GM23248 (cell line): Measurements from ENCODE around the gene MRM3. TPM values are rescaled to one million over a fixed set of nuclear protein-coding genes. Genes with fewer than 3 reads are reported as not detected.
A peak's percentile ranks its signal among the peaks of the same experiment; 100 is the strongest.
"Not testable (repeated sequence)": the region's sequence is repeated elsewhere in the genome, so short reads cannot be mapped to it uniquely, and the experiment has no call there.

Experiments used
- DNase-seq: peaks from one replicate; pipeline ENCODE4 v3.0.0-alpha.2; 2015
- H2AFZ ChIP-seq: fragments of 200-600 bp; sonication (generic); 2 replicates; pipeline ENCODE4 v1.6.1; 2016; ENCODE audit warnings: antibody characterized with exemption
- H3F3A ChIP-seq: fragments of 200-600 bp; sonication (generic); 2 replicates; pipeline ENCODE4 v1.6.1; 2016; ENCODE audit warnings: mild to moderate bottlenecking, antibody characterized with exemption, mixed run types; ENCODE audit not compliant: insufficient read depth
- H3K27ac ChIP-seq: fragments of 200-600 bp; sonication (generic); 2 replicates; pipeline ENCODE4 v1.5.1; 2016; ENCODE audit warnings: mild to moderate bottlenecking
- H3K27me3 ChIP-seq: fragments of 200-600 bp; sonication (generic); replicated peaks from 2 replicates; pipeline ENCODE4 v1.6.1; 2016; ENCODE audit warnings: mild to moderate bottlenecking; ENCODE audit not compliant: insufficient read depth
- H3K36me3 ChIP-seq: fragments of 200-600 bp; sonication (generic); 2 replicates; pipeline ENCODE4 v1.6.1; 2016; ENCODE audit warnings: low read depth, mild to moderate bottlenecking
- H3K4me1 ChIP-seq: fragments of 200-600 bp; sonication (generic); 2 replicates; pipeline ENCODE4 v1.6.1; 2016; ENCODE audit warnings: mild to moderate bottlenecking; ENCODE audit not compliant: insufficient read depth
- H3K4me2 ChIP-seq: fragments of 200-600 bp; sonication (generic); one replicate; pipeline ENCODE4 v1.6.1; 2016; ENCODE audit warnings: mild to moderate bottlenecking; ENCODE audit not compliant: unreplicated experiment
- H3K4me3 ChIP-seq: fragments of 200-600 bp; sonication (generic); 2 replicates; pipeline ENCODE4 v1.5.1; 2016; ENCODE audit warnings: mild to moderate bottlenecking
- H3K79me2 ChIP-seq: fragments of 200-600 bp; sonication (generic); 2 replicates; pipeline ENCODE4 v1.6.1; 2016; ENCODE audit warnings: mild to moderate bottlenecking; ENCODE audit not compliant: insufficient read depth
- H3K9ac ChIP-seq: fragments of 200-600 bp; sonication (generic); 2 replicates; pipeline ENCODE4 v1.6.1; 2016; ENCODE audit warnings: mild to moderate bottlenecking
- H3K9me2 ChIP-seq: fragments of 200-600 bp; sonication (generic); 2 replicates; pipeline ENCODE4 v1.6.1; 2016; ENCODE audit warnings: mixed run types, mild to moderate bottlenecking, moderate library complexity; ENCODE audit not compliant: insufficient read depth
- H3K9me3 ChIP-seq: fragments of 200-600 bp; sonication (generic); one replicate; pipeline ENCODE4 v1.6.1; 2017; ENCODE audit warnings: low read depth
- H4K20me1 ChIP-seq: fragments of 200-600 bp; sonication (generic); 2 replicates; pipeline ENCODE4 v1.6.0; 2016; ENCODE audit not compliant: insufficient read depth
- EZH2 ChIP-seq: fragments of 200-600 bp; sonication (generic); IDR thresholded peaks from 2 replicates; pipeline ENCODE4 v1.6.1; 2018; ENCODE audit warnings: antibody characterized with exemption, mild to moderate bottlenecking; ENCODE audit not compliant: insufficient read depth, poor library complexity, severe bottlenecking
- EZH2phosphoT487 ChIP-seq: fragments of 200-600 bp; sonication (generic); IDR thresholded peaks from 2 replicates; pipeline ENCODE4 v1.6.1; 2018; ENCODE audit warnings: antibody characterized with exemption, moderate library complexity, mild to moderate bottlenecking, low read depth; ENCODE audit not compliant: insufficient read depth
- WGBS, 2 experiments: methylation state at CpG; one replicate each; pipeline ENCODE4 v1.1.6; 2015 to 2017; ENCODE audit warnings: low lambda C conversion rate in 2 of 2, low coverage in 1 of 2; ENCODE audit errors: missing lambda C conversion rate in 2 of 2; 5-methylcytosine and 5-hydroxymethylcytosine counted together
- in situ Hi-C: fragments of 300-500 bp; cut with MboI; formaldehyde crosslinking; loops from 2 replicates; pipeline ENCODE4 v1.15.0; 2020
- polyA plus RNA-seq: library from polyadenylated mRNA; unstranded; fragments of >200 nt; fragmentation: Nextera tagmentation; extraction: Ambion mirVana; gene quantifications from 2 replicates; pipeline ENCODE4 v1.2.1, GENCODE V29; 2016
- total RNA-seq: library from RNA; depleted of rRNA; stranded (reverse); fragments of >200 nt; shearing (Covaris generic); gene quantifications from 2 replicates; pipeline ENCODE4 v1.2.3, GENCODE V29; 2014

Gene MRM3
- total and polyA plus RNA-seq, 2 experiments from 2014 or later: 19.1 to 19.3 TPM

DNA sequence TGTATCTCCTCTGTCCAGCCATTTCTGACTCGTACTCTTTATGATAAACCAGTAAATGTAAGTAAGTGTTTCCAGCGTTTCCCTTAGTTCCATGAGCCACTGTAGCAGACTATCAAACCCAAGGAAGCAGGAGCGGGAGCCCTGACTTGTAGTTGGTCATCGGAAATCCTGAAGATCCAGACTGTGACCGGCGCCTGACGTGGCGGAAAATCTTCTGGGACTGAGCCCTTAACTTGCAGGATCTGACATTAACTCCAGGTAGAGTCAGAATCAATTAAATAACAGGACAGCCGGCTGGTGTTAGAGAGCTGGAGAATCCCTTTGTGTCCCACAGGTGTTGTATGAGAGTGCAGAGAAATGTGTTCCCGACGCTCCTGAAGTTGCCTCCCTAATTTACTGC is 4.1 kb upstream of the MRM3 start:
- H3K4me2 ChIP-seq: no peak overlapping the region
- no peak overlapping the region for H3K4me3 ChIP-seq
- no peaks in the 10 kb centered on the region for H3K9me3 ChIP-seq
- peaks cover 3% of the 10 kb centered on the region for H3K4me1 ChIP-seq
- no peaks in the 10 kb centered on the region for H3K27me3 ChIP-seq
- no peaks in the 10 kb centered on the region for H3F3A ChIP-seq
- TF ChIP-seq EZH2phosphoT487 (no peak), EZH2 (no peak)
- DNase-seq: no peak
- peaks cover 20% of the 10 kb centered on the region; the same call in 1 of the 2 replicates for H3K36me3 ChIP-seq
- in situ Hi-C loops: no loop called here
- no peaks in the 10 kb centered on the region for H3K9me2 ChIP-seq
- no peak overlapping the region for H3K9ac ChIP-seq
- no peak overlapping the region for H2AFZ ChIP-seq
- peaks cover 54% of the 10 kb centered on the region for H3K79me2 ChIP-seq
- no peak overlapping the region for H3K27ac ChIP-seq
- no peaks in the 10 kb centered on the region for H4K20me1 ChIP-seq
- 90 to 93% methylated on average over 11 of the region's 11 CpGs for WGBS, 2 experiments

DNA sequence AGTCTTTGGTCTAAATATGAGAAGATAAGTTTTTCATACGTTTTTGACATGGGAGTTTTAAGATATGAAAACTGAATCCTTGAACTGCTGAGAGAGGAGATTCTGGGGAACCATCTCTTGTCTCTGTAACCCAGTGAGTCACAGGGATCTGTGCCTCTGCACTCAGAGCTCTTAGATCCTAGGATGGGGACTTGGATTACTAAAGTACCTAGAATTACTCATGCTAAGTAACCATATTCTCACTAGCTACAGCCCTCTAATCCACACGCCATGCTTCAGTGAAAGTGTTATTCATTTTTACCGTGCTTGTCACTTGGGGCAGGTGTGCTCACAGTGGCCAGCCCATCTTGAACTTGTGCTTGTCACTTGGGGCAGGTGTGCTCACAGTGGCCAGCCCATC is 2.0 kb downstream of the MRM3 start:
- no peak overlapping the region for H2AFZ ChIP-seq
- in situ Hi-C loops: no loop called here
- TF ChIP-seq EZH2 (no peak), EZH2phosphoT487 (no peak)
- H3K4me1 ChIP-seq: peaks cover 10% of the 10 kb centered on the region
- H3K9me3 ChIP-seq: no peaks in the 10 kb centered on the region
- H3K27me3 ChIP-seq: no peaks in the 10 kb centered on the region
- no peaks in the 10 kb centered on the region for H4K20me1 ChIP-seq
- WGBS, 2 experiments: 69 to 75% methylated on average over 3 of the region's 3 CpGs
- H3K27ac ChIP-seq: no peak overlapping the region
- no peaks in the 10 kb centered on the region for H3F3A ChIP-seq
- H3K4me3 ChIP-seq: no peak overlapping the region
- H3K79me2 ChIP-seq: peaks cover 83% of the 10 kb centered on the region
- H3K36me3 ChIP-seq: peaks cover 7% of the 10 kb centered on the region; the same call in 1 of the 2 replicates
- 0 out of 2 replicates have a peak overlapping the region, but pooled peaks have one; percentile 91 for H3K9ac ChIP-seq
- peak; percentile 49 for DNase-seq
- peak overlapping the region; percentile 92 for H3K4me2 ChIP-seq
- no peaks in the 10 kb centered on the region for H3K9me2 ChIP-seq

GRCh38 chr17:785901-786300 is 3.7 kb downstream of the MRM3 start:
- not testable (repeated sequence) for H3F3A ChIP-seq, H3K4me2 ChIP-seq, H4K20me1 ChIP-seq, H3K27ac ChIP-seq, H3K9ac ChIP-seq, H3K9me2 ChIP-seq, H3K4me1 ChIP-seq, H3K4me3 ChIP-seq, H3K9me3 ChIP-seq, DNase-seq, H3K27me3 ChIP-seq, H2AFZ ChIP-seq
- WGBS, 2 experiments: 90 to 91% methylated on average over 7 of the region's 7 CpGs
- H3K36me3 ChIP-seq: peaks cover 11% of the 10 kb centered on the region; the same call in 1 of the 2 replicates
- peaks cover 65% of the 10 kb centered on the region for H3K79me2 ChIP-seq
- in situ Hi-C loops: loop anchor here (5.0 kb wide), 1 partner anchor 196 kb away; no protein-coding TSS in a partner anchor

GRCh38 chr17:787641-788221 is 5.6 kb downstream of the MRM3 start:
- Histone ChIP-seq H3K4me1 (peaks cover 10% of the 10 kb centered on the region), H3K79me2 (peaks cover 48% of the 10 kb centered on the region), H3K27me3 (no peaks in the 10 kb centered on the region), H3F3A (no peaks in the 10 kb centered on the region), H3K9me2 (no peaks in the 10 kb centered on the region), H3K27ac (no peak overlapping the region), H3K4me3 (no peak overlapping the region), H4K20me1 (no peaks in the 10 kb centered on the region), H3K9me3 (no peaks in the 10 kb centered on the region), H3K9ac (no peak overlapping the region), H2AFZ (no peak overlapping the region), H3K4me2 (no peak overlapping the region), H3K36me3 (peaks cover 16% of the 10 kb centered on the region; the same call in 1 of the 2 replicates)
- no peak for DNase-seq
- WGBS, 2 experiments: 89 to 92% methylated on average over 12 of the region's 12 CpGs
- TF ChIP-seq EZH2: no peak
- TF ChIP-seq EZH2phosphoT487: no peak
- in situ Hi-C loops: loop anchor here (5.0 kb wide), 1 partner anchor 195 kb away; no protein-coding TSS in a partner anchor

GRCh38 chr17:788551-788950 is 6.4 kb downstream of the MRM3 start:
- no peak overlapping the region for H3K9ac ChIP-seq
- no peak overlapping the region for H2AFZ ChIP-seq
- peaks cover 40% of the 10 kb centered on the region for H3K79me2 ChIP-seq
- TF ChIP-seq EZH2phosphoT487 (no peak), EZH2 (no peak)
- H3F3A ChIP-seq: no peaks in the 10 kb centered on the region
- H3K4me1 ChIP-seq: peaks cover 2% of the 10 kb centered on the region
- H3K4me2 ChIP-seq: no peak overlapping the region
- H3K9me3 ChIP-seq: no peaks in the 10 kb centered on the region
- H3K4me3 ChIP-seq: no peak overlapping the region
- H4K20me1 ChIP-seq: no peaks in the 10 kb centered on the region
- in situ Hi-C loops: loop anchor here (5.0 kb wide), 1 partner anchor 194 kb away; no protein-coding TSS in a partner anchor
- no peaks in the 10 kb centered on the region for H3K27me3 ChIP-seq
- H3K27ac ChIP-seq: no peak overlapping the region
- DNase-seq: no peak
- 87 to 88% methylated on average over 4 of the region's 4 CpGs for WGBS, 2 experiments
- peaks cover 16% of the 10 kb centered on the region; the same call in 1 of the 2 replicates for H3K36me3 ChIP-seq
- no peaks in the 10 kb centered on the region for H3K9me2 ChIP-seq
